GM20000 (cell line): ENCODE results near the gene EAF1.
"Not testable (repeated sequence)": the region's sequence is repeated elsewhere in the genome, so short reads cannot be mapped to it uniquely, and the experiment has no call there.

Experiments used
- DNase-seq: peaks from one replicate; pipeline ENCODE4 v3.0.0; 2012; ENCODE audit warnings: low spot score
- TF ChIP-seq, protein P1 (sequence below): IDR thresholded peaks from 2 replicates; pipeline ENCODE4 v1.5.1; 2012; ENCODE audit warnings: mild to moderate bottlenecking, control low read depth; ENCODE audit errors: extremely low read depth, missing control alignments

EAF1 gene

DNA sequence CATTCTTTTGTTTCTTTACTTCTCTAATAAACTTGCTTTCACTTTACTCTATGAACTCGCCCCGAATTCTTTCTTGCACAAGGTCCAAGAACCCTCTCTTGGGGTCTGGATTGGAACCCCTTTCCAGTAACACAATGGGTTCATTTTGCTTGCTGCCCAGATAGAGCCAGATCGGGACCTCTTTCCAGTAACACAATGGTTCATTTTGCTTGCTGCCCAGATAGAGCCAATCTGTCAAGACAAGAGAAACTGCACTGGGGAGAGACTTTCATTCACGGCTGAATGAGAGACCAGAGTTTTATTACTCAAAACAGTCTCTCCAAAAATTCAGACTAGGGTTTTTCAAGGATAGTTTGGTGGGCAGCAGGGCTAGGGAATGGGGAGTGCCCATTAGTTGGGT lies 25.5 kb upstream of the EAF1 start:
- TF ChIP-seq, protein P1, sequence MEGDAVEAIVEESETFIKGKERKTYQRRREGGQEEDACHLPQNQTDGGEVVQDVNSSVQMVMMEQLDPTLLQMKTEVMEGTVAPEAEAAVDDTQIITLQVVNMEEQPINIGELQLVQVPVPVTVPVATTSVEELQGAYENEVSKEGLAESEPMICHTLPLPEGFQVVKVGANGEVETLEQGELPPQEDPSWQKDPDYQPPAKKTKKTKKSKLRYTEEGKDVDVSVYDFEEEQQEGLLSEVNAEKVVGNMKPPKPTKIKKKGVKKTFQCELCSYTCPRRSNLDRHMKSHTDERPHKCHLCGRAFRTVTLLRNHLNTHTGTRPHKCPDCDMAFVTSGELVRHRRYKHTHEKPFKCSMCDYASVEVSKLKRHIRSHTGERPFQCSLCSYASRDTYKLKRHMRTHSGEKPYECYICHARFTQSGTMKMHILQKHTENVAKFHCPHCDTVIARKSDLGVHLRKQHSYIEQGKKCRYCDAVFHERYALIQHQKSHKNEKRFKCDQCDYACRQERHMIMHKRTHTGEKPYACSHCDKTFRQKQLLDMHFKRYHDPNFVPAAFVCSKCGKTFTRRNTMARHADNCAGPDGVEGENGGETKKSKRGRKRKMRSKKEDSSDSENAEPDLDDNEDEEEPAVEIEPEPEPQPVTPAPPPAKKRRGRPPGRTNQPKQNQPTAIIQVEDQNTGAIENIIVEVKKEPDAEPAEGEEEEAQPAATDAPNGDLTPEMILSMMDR = no peak
- no peak for DNase-seq

DNA sequence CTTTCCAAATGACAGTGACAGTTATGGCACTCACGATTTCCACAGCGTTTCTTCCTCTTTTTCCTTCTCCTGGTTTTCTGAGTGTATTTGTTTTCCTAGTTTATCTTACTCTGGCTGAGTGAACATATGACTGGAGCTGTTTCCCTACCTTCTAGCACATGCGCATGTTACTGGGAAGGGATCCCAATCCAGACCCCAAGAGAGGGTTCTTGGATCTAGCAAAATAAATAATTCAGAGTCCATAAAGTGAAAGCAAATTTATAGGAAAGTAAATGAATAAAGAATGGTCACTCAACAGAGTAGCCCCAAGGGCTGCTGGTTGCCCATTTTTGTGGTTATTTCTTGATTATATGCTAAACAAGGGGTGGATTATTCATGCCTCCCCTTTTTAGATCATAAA lies 23.9 kb upstream of the EAF1 start:
- no peak for DNase-seq
- TF ChIP-seq, protein P1 = no peak

DNA sequence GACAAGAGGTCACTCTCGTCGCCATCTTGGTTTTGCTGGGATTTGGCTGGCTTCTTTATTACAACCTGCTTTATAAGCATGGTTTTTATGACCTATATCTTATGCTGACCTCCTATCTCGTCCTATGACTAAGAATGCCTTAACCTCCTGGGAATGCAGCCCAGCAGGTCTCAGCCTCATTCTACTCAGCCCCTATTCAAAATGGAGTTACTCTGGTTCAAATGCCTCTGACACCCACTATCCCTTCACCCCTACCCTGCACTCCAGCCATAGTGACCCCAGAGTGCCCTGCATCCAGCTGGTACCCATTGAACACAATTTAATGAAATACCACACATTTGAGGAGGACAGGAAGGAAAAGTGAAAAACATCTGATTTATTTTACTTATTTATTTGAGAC lies 23.4 kb upstream of the EAF1 start:
- DNase-seq = no peak
- TF ChIP-seq, protein P1 = no peak

DNA sequence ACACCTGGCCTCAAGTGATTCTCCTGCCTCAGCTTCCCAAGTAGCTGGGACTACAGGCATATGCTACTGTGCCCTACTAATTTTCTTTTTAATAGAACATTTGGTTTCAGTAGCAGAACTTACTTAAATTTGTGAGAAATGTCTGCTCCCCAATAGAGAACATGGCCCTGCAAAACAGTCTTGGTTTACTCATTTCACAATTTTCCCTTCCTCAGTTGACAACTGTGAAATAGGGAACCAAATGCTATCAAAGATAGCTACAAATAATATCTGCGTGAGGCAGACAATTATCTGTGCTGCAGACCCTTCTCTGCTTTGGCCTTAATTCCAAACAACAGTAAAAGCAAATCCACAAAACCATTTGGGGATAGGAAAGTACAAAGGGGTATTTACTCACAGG lies 22.6 kb upstream of the EAF1 start:
- TF ChIP-seq, protein P1 = no peak
- peak; percentile 23 for DNase-seq

GRCh38 chr3:15405448-15406050 lies 21.8 kb upstream of the EAF1 start:
- peak; percentile 50 for DNase-seq
- TF ChIP-seq, protein P1 = peak; percentile 42

DNA sequence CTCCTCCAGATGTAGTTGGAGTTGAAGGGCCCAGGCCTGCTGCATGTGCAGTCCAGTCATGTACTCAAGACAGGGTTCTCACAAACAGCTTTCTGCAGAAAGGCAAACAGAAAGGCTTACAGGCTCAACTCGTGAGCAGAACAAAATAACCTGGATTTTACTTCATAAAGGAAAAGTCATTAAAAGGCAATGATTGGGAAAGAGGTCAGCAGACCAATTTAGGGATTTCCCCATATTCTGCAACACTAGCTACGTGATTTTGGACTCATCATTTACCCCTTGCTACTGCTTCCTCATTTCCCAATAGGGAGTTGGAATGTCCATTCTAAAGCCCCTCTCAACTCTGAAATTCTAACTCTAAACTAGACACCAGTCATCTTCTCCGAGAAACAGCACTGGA lies 18.2 kb upstream of the EAF1 start:
- DNase-seq = no peak

DNA sequence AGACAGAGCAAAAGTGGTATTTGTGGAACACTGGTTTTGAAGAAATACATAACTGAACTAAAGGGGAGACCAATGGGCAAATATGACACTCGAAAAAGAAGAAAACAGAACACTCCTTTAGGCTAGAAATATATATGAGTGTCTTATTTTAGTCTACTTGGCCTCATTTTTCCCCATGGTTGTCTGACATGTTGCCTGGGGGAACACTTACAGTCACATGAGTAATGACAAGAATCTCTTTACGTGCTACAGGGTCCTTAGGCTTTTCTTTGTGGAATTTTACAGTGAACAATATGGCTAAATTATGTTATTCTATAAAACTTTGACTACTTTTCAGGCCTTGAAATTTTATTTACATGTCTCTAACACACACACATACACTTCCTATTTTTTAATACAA lies 17.6 kb upstream of the EAF1 start:
- DNase-seq = no peak
- TF ChIP-seq, protein P1 = no peak

More for the DNA sequence above, 18.2 kb upstream of the EAF1 start:
- TF ChIP-seq, protein P1 = no peak

GRCh38 chr3:15410966-15411365 lies 16.4 kb upstream of the EAF1 start:
- DNase-seq = not testable (repeated sequence)
